ENCODE measurements around the gene ACTRT2.

ACTRT2 gene

GRCh38 chr1:3003941-3004270 is 17.4 kb upstream of the ACTRT2 start:
- ATAC-seq (ENCODE audit: insufficient read depth, low read depth): no peak
- TF ChIP-seq, protein P1, sequence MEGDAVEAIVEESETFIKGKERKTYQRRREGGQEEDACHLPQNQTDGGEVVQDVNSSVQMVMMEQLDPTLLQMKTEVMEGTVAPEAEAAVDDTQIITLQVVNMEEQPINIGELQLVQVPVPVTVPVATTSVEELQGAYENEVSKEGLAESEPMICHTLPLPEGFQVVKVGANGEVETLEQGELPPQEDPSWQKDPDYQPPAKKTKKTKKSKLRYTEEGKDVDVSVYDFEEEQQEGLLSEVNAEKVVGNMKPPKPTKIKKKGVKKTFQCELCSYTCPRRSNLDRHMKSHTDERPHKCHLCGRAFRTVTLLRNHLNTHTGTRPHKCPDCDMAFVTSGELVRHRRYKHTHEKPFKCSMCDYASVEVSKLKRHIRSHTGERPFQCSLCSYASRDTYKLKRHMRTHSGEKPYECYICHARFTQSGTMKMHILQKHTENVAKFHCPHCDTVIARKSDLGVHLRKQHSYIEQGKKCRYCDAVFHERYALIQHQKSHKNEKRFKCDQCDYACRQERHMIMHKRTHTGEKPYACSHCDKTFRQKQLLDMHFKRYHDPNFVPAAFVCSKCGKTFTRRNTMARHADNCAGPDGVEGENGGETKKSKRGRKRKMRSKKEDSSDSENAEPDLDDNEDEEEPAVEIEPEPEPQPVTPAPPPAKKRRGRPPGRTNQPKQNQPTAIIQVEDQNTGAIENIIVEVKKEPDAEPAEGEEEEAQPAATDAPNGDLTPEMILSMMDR (IDR thresholded peaks at IDR 0.05; ENCODE audit: borderline replicate concordance, extremely low read depth, low read length, poor library complexity, severe bottlenecking): no peak
- no peak for TF ChIP-seq EZH2 (IDR thresholded peaks at IDR 0.05; ENCODE audit: borderline replicate concordance, low read depth, low read length, severe bottlenecking)

GRCh38 chr1:3004285-3005205 is 16.7 kb upstream of the ACTRT2 start:
- Histone ChIP-seq H4K20me1 (ENCODE audit: insufficient read depth, low read length) (no peaks in the 10 kb centered on the region), H3K4me2 (ENCODE audit: insufficient read depth, low read length) (no peak overlapping the region), H3K36me3 (ENCODE audit: insufficient read depth, low read length) (no peaks in the 10 kb centered on the region), H3K27ac (ENCODE audit: low read length) (no peak overlapping the region), H3K79me2 (ENCODE audit: insufficient read depth, low read length) (no peaks in the 10 kb centered on the region), H2AFZ (ENCODE audit: low read depth, low read length) (no peak overlapping the region), H3K4me3 (ENCODE audit: low read depth in 1 of 2, low read length in 2 of 2) (no peak overlapping the region), H3K27me3 (ENCODE audit: insufficient read depth, low read length, poor library complexity) (no peaks in the 10 kb centered on the region), H3K9ac (ENCODE audit: low read depth, low read length) (no peak overlapping the region), H3K4me1 (ENCODE audit: insufficient read depth, low read length) (no peaks in the 10 kb centered on the region), H3K9me3 (ENCODE audit: insufficient read depth, low read length, severe bottlenecking) (peaks cover 31% of the 10 kb centered on the region)
- ATAC-seq (ENCODE audit: insufficient read depth, low read depth) (no peak), DNase-seq (no peak)
- TF ChIP-seq EZH2 (IDR thresholded peaks at IDR 0.05; ENCODE audit: borderline replicate concordance, low read depth, low read length, severe bottlenecking): no peak
- TF ChIP-seq, protein P1 (IDR thresholded peaks at IDR 0.05; ENCODE audit: borderline replicate concordance, extremely low read depth, low read length, poor library complexity, severe bottlenecking): no peak

More at GRCh38 chr1:3003941-3004270, 17.4 kb upstream of the ACTRT2 start:
- no peaks in the 10 kb centered on the region for H4K20me1 ChIP-seq (ENCODE audit: insufficient read depth, low read length)
- H2AFZ ChIP-seq (ENCODE audit: low read depth, low read length): no peak overlapping the region
- H3K27me3 ChIP-seq (ENCODE audit: insufficient read depth, low read length, poor library complexity): no peaks in the 10 kb centered on the region
- no peak overlapping the region for H3K27ac ChIP-seq (ENCODE audit: low read length)
- no peak overlapping the region for H3K4me2 ChIP-seq (ENCODE audit: insufficient read depth, low read length)
- H3K9me3 ChIP-seq (ENCODE audit: insufficient read depth, low read length, severe bottlenecking): peaks cover 26% of the 10 kb centered on the region
- H3K4me3 ChIP-seq (ENCODE audit: low read depth in 1 of 2, low read length in 2 of 2): no peak overlapping the region
- no peaks in the 10 kb centered on the region for H3K79me2 ChIP-seq (ENCODE audit: insufficient read depth, low read length)
- H3K36me3 ChIP-seq (ENCODE audit: insufficient read depth, low read length): no peaks in the 10 kb centered on the region
- H3K9ac ChIP-seq (ENCODE audit: low read depth, low read length): no peak overlapping the region
- no peak for DNase-seq
- H3K4me1 ChIP-seq (ENCODE audit: insufficient read depth, low read length): no peaks in the 10 kb centered on the region

DNA sequence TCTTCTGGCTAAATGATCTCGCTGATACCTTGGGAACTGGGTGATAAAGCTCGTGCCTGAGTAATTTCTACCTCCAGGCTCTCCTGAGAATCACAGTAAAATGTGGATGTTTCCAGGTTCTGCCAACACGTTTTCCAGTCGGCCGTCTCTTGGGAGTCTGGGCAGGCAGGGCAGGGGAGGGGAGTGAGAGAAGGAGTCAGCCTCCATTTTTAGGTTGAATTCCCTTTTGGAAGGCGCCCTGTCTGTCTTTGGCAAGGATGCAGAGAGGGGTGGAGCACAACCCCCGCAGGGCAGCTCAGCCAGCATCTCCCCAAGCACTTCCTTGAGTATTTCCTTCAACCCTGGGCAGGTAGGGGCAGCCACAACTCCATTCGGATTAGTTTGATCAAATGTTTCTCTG is 15.5 kb upstream of the ACTRT2 start:
- Histone ChIP-seq H3K4me2 (ENCODE audit: insufficient read depth, low read length) (no peak overlapping the region), H4K20me1 (ENCODE audit: insufficient read depth, low read length) (no peaks in the 10 kb centered on the region), H3K4me1 (ENCODE audit: insufficient read depth, low read length) (no peaks in the 10 kb centered on the region), H3K27me3 (ENCODE audit: insufficient read depth, low read length, poor library complexity) (no peaks in the 10 kb centered on the region), H3K9me3 (ENCODE audit: insufficient read depth, low read length, severe bottlenecking) (peaks cover 32% of the 10 kb centered on the region), H3K4me3 (ENCODE audit: low read depth in 1 of 2, low read length in 2 of 2) (no peak overlapping the region), H3K79me2 (ENCODE audit: insufficient read depth, low read length) (no peaks in the 10 kb centered on the region), H2AFZ (ENCODE audit: low read depth, low read length) (no peak overlapping the region), H3K27ac (ENCODE audit: low read length) (no peak overlapping the region), H3K9ac (ENCODE audit: low read depth, low read length) (no peak overlapping the region), H3K36me3 (ENCODE audit: insufficient read depth, low read length) (no peaks in the 10 kb centered on the region)
- DNase-seq: no peak
- no peak for ATAC-seq (ENCODE audit: insufficient read depth, low read depth)
- TF ChIP-seq, protein P1 (IDR thresholded peaks at IDR 0.05; ENCODE audit: borderline replicate concordance, extremely low read depth, low read length, poor library complexity, severe bottlenecking): no peak
- no peak for TF ChIP-seq EZH2 (IDR thresholded peaks at IDR 0.05; ENCODE audit: borderline replicate concordance, low read depth, low read length, severe bottlenecking)
